Activated CD8-positive, alpha-beta T cell treated with anti-CD3 and anti-CD28 coated beads for 36 hours (primary cell): Measurements from ENCODE around the gene CELA1. TPM values are rescaled to one million over a fixed set of nuclear protein-coding genes. Genes with fewer than 3 reads are reported as not detected.

Experiments used
- ATAC-seq: fragments of 200-7000 bp; cut with Tn5 transposase; one replicate; pipeline ENCODE4 v1.10.0; 2021; ENCODE audit warnings: mild to moderate bottlenecking, moderate library complexity
- CTCF ChIA-PET: fragments of 350-600 bp; sonication (Branson Sonifier 250); formaldehyde crosslinking; loops from one replicate; lab custom pipeline; 2021; ENCODE audit warnings: antibody characterized with exemption; lab: Charles Lee
- POLR2A ChIA-PET: fragments of 350-600 bp; sonication (Branson Sonifier 250); formaldehyde crosslinking; loops from one replicate; lab custom pipeline; 2021; ENCODE audit warnings: antibody characterized with exemption; lab: Charles Lee
- DNase-seq: peaks from one replicate; pipeline ENCODE4 v3.0.0-alpha.2; 2020
- H3K27ac Mint-ChIP-seq: one replicate; pipeline ENCODE4 v1.8.0; 2021; ENCODE audit warnings: mild to moderate bottlenecking, mixed read lengths
- H3K27me3 Mint-ChIP-seq: one replicate; pipeline ENCODE4 v1.8.0; 2021; ENCODE audit warnings: mixed read lengths
- H3K36me3 Mint-ChIP-seq: one replicate; pipeline ENCODE4 v1.8.0; 2021; ENCODE audit warnings: low read depth, mixed read lengths
- H3K4me1 Mint-ChIP-seq: one replicate; pipeline ENCODE4 v1.8.0; 2021; ENCODE audit warnings: low read depth, mixed read lengths
- H3K4me3 Mint-ChIP-seq: one replicate; pipeline ENCODE4 v1.8.0; 2021; ENCODE audit warnings: mild to moderate bottlenecking, moderate library complexity, mixed read lengths
- H3K9me3 Mint-ChIP-seq: one replicate; pipeline ENCODE4 v1.8.0; 2021; ENCODE audit warnings: mixed read lengths
- intact Hi-C: fragments of 100-400 bp; cut with micrococcal nuclease; formaldehyde crosslinking; loops from one replicate; pipeline ENCODE4 v1.10.0; 2022
- total RNA-seq, 2 experiments: library from RNA; stranded (reverse); gene quantifications; one replicate each; pipeline ENCODE4 v1.2.3, GENCODE V29; 2021
- TF ChIP-seq, protein P1 (sequence below): fragments of 200-600 bp; IDR thresholded peaks from one replicate; pipeline ENCODE4 v1.8.0; 2022; ENCODE audit warnings: antibody characterized with exemption, mild to moderate bottlenecking

The CELA1 gene
- total RNA-seq, 2 experiments from 2014 or later: 0.29 TPM; not detected in 1

DNA sequence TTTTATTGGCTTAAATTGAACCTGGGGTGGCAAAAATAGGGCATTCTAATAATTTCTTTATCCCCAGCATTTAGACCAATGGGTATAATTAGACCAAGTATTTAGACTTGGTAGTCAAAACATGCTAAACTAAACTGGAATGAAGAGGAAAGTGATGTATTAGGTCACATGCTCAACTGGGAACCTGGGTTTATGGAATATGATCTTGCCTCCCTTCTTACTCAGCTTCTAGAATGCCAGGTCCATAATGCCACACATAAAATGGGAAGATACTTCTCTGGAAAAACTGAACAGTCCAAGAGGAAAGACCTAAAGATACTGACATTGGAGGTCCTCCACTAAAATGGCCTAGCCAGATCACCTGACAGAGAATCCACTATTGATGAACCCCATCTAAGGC is 16.3 kb downstream of the CELA1 start:
- ChIA-PET CTCF (interaction anchor here (1.2 to 4.2 kb wide), 2 partner anchors 11 to 37 kb away, joined by 3 to 38 read pairs; no protein-coding TSS in a partner anchor), POLR2A (interaction anchor here (0.6 to 1.2 kb wide), 2 partner anchors 11 to 140 kb away, joined by 3 to 4 read pairs; no protein-coding TSS in a partner anchor)
- no peaks in the 10 kb centered on the region for H3K36me3 Mint-ChIP-seq
- DNase-seq: no peak
- no peak for ATAC-seq
- H3K9me3 Mint-ChIP-seq: no peaks in the 10 kb centered on the region
- intact Hi-C loops: no loop called here
- TF ChIP-seq, protein P1, sequence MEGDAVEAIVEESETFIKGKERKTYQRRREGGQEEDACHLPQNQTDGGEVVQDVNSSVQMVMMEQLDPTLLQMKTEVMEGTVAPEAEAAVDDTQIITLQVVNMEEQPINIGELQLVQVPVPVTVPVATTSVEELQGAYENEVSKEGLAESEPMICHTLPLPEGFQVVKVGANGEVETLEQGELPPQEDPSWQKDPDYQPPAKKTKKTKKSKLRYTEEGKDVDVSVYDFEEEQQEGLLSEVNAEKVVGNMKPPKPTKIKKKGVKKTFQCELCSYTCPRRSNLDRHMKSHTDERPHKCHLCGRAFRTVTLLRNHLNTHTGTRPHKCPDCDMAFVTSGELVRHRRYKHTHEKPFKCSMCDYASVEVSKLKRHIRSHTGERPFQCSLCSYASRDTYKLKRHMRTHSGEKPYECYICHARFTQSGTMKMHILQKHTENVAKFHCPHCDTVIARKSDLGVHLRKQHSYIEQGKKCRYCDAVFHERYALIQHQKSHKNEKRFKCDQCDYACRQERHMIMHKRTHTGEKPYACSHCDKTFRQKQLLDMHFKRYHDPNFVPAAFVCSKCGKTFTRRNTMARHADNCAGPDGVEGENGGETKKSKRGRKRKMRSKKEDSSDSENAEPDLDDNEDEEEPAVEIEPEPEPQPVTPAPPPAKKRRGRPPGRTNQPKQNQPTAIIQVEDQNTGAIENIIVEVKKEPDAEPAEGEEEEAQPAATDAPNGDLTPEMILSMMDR: no peak
- no peak overlapping the region for H3K4me3 Mint-ChIP-seq
- peaks cover 42% of the 10 kb centered on the region for H3K4me1 Mint-ChIP-seq
- no peaks in the 10 kb centered on the region for H3K27me3 Mint-ChIP-seq
- H3K27ac Mint-ChIP-seq: peak overlapping the region; percentile 66

DNA sequence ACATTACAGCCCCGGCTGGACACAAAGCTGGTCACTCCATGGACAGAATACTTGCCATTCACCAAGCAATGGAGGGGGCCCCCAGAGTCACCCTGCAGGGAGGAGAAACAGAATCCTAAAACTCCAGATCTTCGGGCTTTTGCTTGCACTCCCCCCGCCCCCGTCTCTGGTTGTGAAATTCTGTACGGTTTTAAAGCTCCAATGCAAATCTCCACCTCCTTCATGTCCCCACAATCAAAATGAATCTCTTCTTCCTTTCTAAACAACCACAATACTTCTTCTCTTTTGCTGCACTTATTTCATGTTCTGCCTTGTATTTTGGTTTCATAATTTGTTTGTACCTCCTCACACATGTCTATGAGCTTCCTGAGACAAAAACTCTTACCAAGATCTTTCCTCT is 16.7 kb downstream of the CELA1 start:
- Mint-ChIP-seq H3K27ac (peak overlapping the region; percentile 66), H3K9me3 (no peaks in the 10 kb centered on the region), H3K4me3 (peak overlapping the region; percentile 29), H3K36me3 (no peaks in the 10 kb centered on the region), H3K4me1 (peaks cover 46% of the 10 kb centered on the region), H3K27me3 (no peaks in the 10 kb centered on the region)
- CTCF ChIA-PET: interaction anchor here (1.2 to 4.2 kb wide), 2 partner anchors 12 to 36 kb away, joined by 3 to 38 read pairs; no protein-coding TSS in a partner anchor
- DNase-seq: peak; percentile 32
- ATAC-seq: no peak
- intact Hi-C loops: no loop called here
- TF ChIP-seq, protein P1: no peak
- POLR2A ChIA-PET: interaction anchor here (0.6 to 1.2 kb wide), 2 partner anchors 11 to 140 kb away, joined by 3 to 4 read pairs; no protein-coding TSS in a partner anchor

DNA sequence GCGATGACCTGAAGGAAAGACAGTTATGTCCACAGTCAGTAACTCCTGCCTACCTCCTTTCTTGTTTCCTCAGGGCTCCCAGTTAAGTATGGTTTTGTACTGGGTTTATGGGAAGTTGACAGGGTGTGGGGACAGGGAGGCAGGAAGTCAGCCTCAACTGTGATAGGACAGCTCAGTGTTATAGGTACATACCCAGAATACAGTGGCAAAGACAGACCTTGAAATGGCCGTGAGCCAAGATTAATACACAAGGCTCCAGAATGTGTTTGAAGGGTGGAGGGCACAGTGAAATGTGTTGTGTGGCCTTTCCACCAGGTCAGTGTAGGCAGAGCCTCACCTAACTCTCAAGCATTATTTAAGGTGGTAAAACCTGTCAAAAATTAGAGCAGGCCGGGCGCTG is 17.9 kb downstream of the CELA1 start:
- no peaks in the 10 kb centered on the region for H3K27me3 Mint-ChIP-seq
- intact Hi-C loops: no loop called here
- ChIA-PET CTCF (interaction anchor here (3.1 kb wide), 1 partner anchor 12 kb away, joined by 16 read pairs; no protein-coding TSS in a partner anchor), POLR2A (interaction anchor here (1.3 kb wide), 1 partner anchor 90 kb away, joined by 5 read pairs; the partner anchor contains the start of gene DAZAP2)
- ATAC-seq (no peak), DNase-seq (no peak)
- H3K27ac Mint-ChIP-seq: peak overlapping the region; percentile 42
- TF ChIP-seq, protein P1: no peak
- H3K4me3 Mint-ChIP-seq: no peak overlapping the region
- H3K9me3 Mint-ChIP-seq: no peaks in the 10 kb centered on the region
- H3K36me3 Mint-ChIP-seq: peaks cover 1% of the 10 kb centered on the region
- peaks cover 49% of the 10 kb centered on the region for H3K4me1 Mint-ChIP-seq

DNA sequence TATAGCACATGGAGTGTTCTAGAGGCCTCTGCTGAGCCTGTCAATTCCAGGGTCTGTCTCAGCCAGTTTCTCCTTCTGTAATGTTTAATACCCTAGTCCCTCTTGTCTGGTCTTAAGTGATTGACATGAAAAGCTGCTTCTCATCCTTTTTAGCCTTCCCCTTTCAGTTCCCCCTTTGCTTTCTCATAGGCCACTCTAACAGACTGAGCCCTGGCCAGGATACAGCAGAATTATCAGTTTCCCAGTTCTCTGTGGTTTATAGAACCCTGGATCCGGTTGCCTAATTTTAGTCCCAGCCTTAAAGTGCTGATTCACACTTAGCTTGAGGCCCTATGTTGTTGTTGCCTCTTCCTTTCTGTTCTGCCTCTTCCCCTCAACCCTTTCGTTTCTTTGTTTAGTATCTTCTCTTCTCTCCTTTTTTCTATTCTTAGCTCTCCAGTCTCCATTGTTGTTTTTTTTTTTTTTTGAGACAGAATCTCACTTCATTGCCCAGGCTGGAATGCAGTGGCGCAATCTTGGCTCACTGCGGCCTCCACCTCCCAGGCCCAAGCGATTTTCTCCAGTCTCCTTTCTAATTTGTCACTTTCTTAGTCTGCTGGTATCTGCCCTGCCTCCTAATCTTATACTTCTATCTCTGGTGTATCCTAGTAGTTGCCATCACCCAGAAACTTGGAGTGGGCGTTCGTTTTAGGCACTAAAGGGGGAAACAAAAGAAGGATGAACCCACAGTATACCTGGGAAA is 19.6 kb downstream of the CELA1 start:
- Mint-ChIP-seq H3K27me3 (no peaks in the 10 kb centered on the region), H3K9me3 (no peaks in the 10 kb centered on the region), H3K4me1 (peaks cover 57% of the 10 kb centered on the region), H3K4me3 (peak overlapping the region; percentile 23), H3K27ac (peak overlapping the region; percentile 94), H3K36me3 (peaks cover 15% of the 10 kb centered on the region)
- ATAC-seq (no peak), DNase-seq (no peak)
- TF ChIP-seq, protein P1: no peak
- intact Hi-C loops: no loop called here
- ChIA-PET CTCF (interaction anchor here (0.6 to 3.1 kb wide), 5 partner anchors 12 to 109 kb away, joined by 3 to 16 read pairs (median 3); partner anchors contain the start of gene POU6F1), POLR2A (interaction anchor here (0.7 to 1.3 kb wide), 3 partner anchors 9 to 64 kb away, joined by 3 to 4 read pairs (median 3); partner anchors contain the start of gene GALNT6)

DNA sequence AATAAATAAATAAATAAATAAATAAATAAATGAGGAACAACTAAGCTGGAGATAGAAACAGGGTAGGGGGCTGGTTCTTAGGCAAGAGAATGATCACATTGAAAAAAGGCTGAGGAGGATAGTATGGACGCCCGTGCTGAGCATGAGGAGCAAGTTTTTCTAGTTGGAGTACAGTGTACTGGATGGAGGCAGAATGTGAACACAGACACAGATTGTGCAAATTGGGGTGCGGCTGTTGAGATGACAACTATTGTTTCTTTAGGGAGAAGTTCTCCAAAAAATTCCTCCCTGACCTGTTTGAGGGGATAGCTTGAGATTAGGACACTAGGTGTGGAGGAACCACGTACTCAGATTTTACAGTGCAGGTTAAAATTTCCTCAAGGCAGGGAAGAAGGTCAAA is 21.5 kb downstream of the CELA1 start:
- TF ChIP-seq, protein P1: no peak
- intact Hi-C loops: no loop called here
- Mint-ChIP-seq H3K9me3 (no peaks in the 10 kb centered on the region), H3K27me3 (no peaks in the 10 kb centered on the region), H3K4me3 (peak overlapping the region; percentile 37), H3K27ac (peak overlapping the region; percentile 82), H3K4me1 (peaks cover 68% of the 10 kb centered on the region), H3K36me3 (peaks cover 22% of the 10 kb centered on the region)
- ChIA-PET POLR2A (interaction anchor here (0.6 to 1.8 kb wide), 3 partner anchors 11 to 57 kb away, joined by 3 to 8 read pairs (median 3); no protein-coding TSS in a partner anchor), CTCF (interaction anchor here (1.1 kb wide), 1 partner anchor 11 kb away, joined by 4 read pairs; no protein-coding TSS in a partner anchor)
- no peak for ATAC-seq
- no peak for DNase-seq
